ENCODE measurements around the gene S100A10.

- TF ChIP-seq CTCF (IDR thresholded peaks at IDR 0.05; ENCODE audit: poor library complexity, severe bottlenecking): no peak
- TF ChIP-seq REST (IDR thresholded peaks at IDR 0.05; ENCODE audit: borderline replicate concordance): no peak
- no peak for TF ChIP-seq POLR2AphosphoS5 (IDR thresholded peaks at IDR 0.05)
- TF ChIP-seq EP300 (conservative IDR thresholded peaks at IDR 0.05; ENCODE audit: poor library complexity, severe bottlenecking): no peak
- no peak for TF ChIP-seq TAF1 (IDR thresholded peaks at IDR 0.05; ENCODE audit: low read depth)
- no peak for TF ChIP-seq EZH2 (IDR thresholded peaks at IDR 0.05; ENCODE audit: borderline replicate concordance, insufficient read depth, low read length, poor library complexity, severe bottlenecking)
- no peak for TF ChIP-seq SMC3 (conservative IDR thresholded peaks at IDR 0.05; ENCODE audit: poor library complexity)
These were observed 28.8 kb upstream of the S100A10 start for GRCh38 chr1:152022474-152022873.
